Activated B cell treated with CpG ODN at 0.5 μM for 24 hours (primary cell): Measurements from ENCODE around the gene BANP. TPM values are rescaled to one million over a fixed set of nuclear protein-coding genes. Genes with fewer than 3 reads are reported as not detected.

Source experiments
- ATAC-seq: fragments of 200-7000 bp; cut with Tn5 transposase; one replicate; pipeline ENCODE4 v1.10.0; 2021; ENCODE audit warnings: low read depth, mild to moderate bottlenecking, moderate library complexity
- CTCF ChIA-PET: fragments of 350-600 bp; sonication (Branson Sonifier 250); formaldehyde crosslinking; loops from one replicate; lab custom pipeline; 2021; ENCODE audit warnings: antibody characterized with exemption; lab: Charles Lee
- POLR2A ChIA-PET: fragments of 350-600 bp; sonication (Branson Sonifier 250); formaldehyde crosslinking; loops from one replicate; lab custom pipeline; 2021; ENCODE audit warnings: antibody characterized with exemption; lab: Charles Lee
- DNase-seq: peaks from one replicate; pipeline ENCODE4 v3.0.0; 2022
- H3K27ac Mint-ChIP-seq: one replicate; pipeline ENCODE4 v1.8.0; 2020; ENCODE audit warnings: mixed read lengths
- H3K27me3 Mint-ChIP-seq: one replicate; pipeline ENCODE4 v1.8.0; 2021; ENCODE audit warnings: mixed read lengths
- H3K36me3 Mint-ChIP-seq: one replicate; pipeline ENCODE4 v1.8.0; 2021; ENCODE audit warnings: low read depth, mixed read lengths
- H3K4me1 Mint-ChIP-seq: one replicate; pipeline ENCODE4 v1.8.0; 2021; ENCODE audit warnings: mixed read lengths
- H3K4me3 Mint-ChIP-seq: one replicate; pipeline ENCODE4 v1.8.0; 2020; ENCODE audit warnings: mild to moderate bottlenecking, mixed read lengths
- H3K9me3 Mint-ChIP-seq: one replicate; pipeline ENCODE4 v1.8.0; 2020; ENCODE audit warnings: mixed read lengths
- CTCF ChIP-seq: fragments of 200-600 bp; IDR thresholded peaks from one replicate; pipeline ENCODE4 v1.8.0; 2022; ENCODE audit warnings: antibody characterized with exemption, mild to moderate bottlenecking
- intact Hi-C: fragments of 100-400 bp; cut with micrococcal nuclease; formaldehyde crosslinking; loops from one replicate; pipeline ENCODE4 v1.15.1; 2024
- total RNA-seq: library from RNA; stranded (reverse); gene quantifications from 2 replicates; pipeline ENCODE4 v1.2.3, GENCODE V29; 2022

BANP gene
- total RNA-seq, 1 donor from 2014 or later = 72.3 TPM

- Mint-ChIP-seq H3K4me3 (peak overlapping the region; percentile 35), H3K27me3 (no peaks in the 10 kb centered on the region), H3K4me1 (peaks cover 50% of the 10 kb centered on the region), H3K27ac (peak overlapping the region; percentile 96), H3K9me3 (no peaks in the 10 kb centered on the region), H3K36me3 (peaks cover 51% of the 10 kb centered on the region)
- ATAC-seq (no peak), DNase-seq (no peak)
- no peak for TF ChIP-seq CTCF
- intact Hi-C loops = no loop called here
- ChIA-PET CTCF (no interaction called here), POLR2A (interaction anchor here (0.6 to 3.0 kb wide), 4 partner anchors 10 to 23 kb away, joined by 3 to 23 read pairs (median 12); no protein-coding TSS in a partner anchor)
These were observed 116.5 kb downstream of the BANP start for GRCh38 chr16:88067530-88068411.

- intact Hi-C loops = loop anchor here (1.0 kb wide), 5 partner anchors 22 to 289 kb away; partner anchors contain the start of gene BANP
- Mint-ChIP-seq H3K27ac (peak overlapping the region; percentile 96), H3K9me3 (no peaks in the 10 kb centered on the region), H3K4me1 (peaks cover 50% of the 10 kb centered on the region), H3K27me3 (no peaks in the 10 kb centered on the region), H3K36me3 (peaks cover 47% of the 10 kb centered on the region), H3K4me3 (peak overlapping the region; percentile 74)
- no peak for ATAC-seq
- no peak for TF ChIP-seq CTCF
- DNase-seq = no peak
- POLR2A ChIA-PET = interaction anchor here (0.6 to 3.0 kb wide), 7 partner anchors 11 to 303 kb away, joined by 3 to 23 read pairs (median 4); partner anchors contain the start of gene KLHDC4
- CTCF ChIA-PET = no interaction called here
These were observed 117.5 kb downstream of the BANP start for GRCh38 chr16:88068476-88069396.

GRCh38 chr16:88069397-88070168 lies 118.3 kb downstream of the BANP start:
- ChIA-PET POLR2A (interaction anchor here (0.6 to 3.0 kb wide), 8 partner anchors 17 to 427 kb away, joined by 3 to 23 read pairs (median 6); partner anchors contain the start of gene KLHDC4), CTCF (no interaction called here)
- Mint-ChIP-seq H3K4me3 (peak overlapping the region; percentile 74), H3K4me1 (peaks cover 50% of the 10 kb centered on the region), H3K9me3 (no peaks in the 10 kb centered on the region), H3K27me3 (no peaks in the 10 kb centered on the region), H3K36me3 (peaks cover 44% of the 10 kb centered on the region), H3K27ac (peak overlapping the region; percentile 96)
- intact Hi-C loops = loop anchor here (1.0 kb wide), 5 partner anchors 23 to 290 kb away; partner anchors contain the start of gene BANP
- ATAC-seq (peak; percentile 93), DNase-seq (peak; percentile 79)
- no peak for TF ChIP-seq CTCF

GRCh38 chr16:88070341-88070740 lies 119.1 kb downstream of the BANP start:
- no peak overlapping the region for H3K4me3 Mint-ChIP-seq
- H3K27ac Mint-ChIP-seq = peak overlapping the region; percentile 96
- H3K4me1 Mint-ChIP-seq = peaks cover 50% of the 10 kb centered on the region
- CTCF ChIA-PET = no interaction called here
- no peaks in the 10 kb centered on the region for H3K9me3 Mint-ChIP-seq
- H3K36me3 Mint-ChIP-seq = peaks cover 41% of the 10 kb centered on the region
- intact Hi-C loops = no loop called here
- DNase-seq (no peak), ATAC-seq (no peak)
- TF ChIP-seq CTCF = no peak
- POLR2A ChIA-PET = interaction anchor here (0.6 to 3.0 kb wide), 6 partner anchors 15 to 427 kb away, joined by 3 to 15 read pairs (median 3); no protein-coding TSS in a partner anchor
- no peaks in the 10 kb centered on the region for H3K27me3 Mint-ChIP-seq
